Memory B cell (primary cell): ENCODE data around the gene KLB.

Source experiments
- ATAC-seq: fragments of 150-1000 bp; cut with Tn5 transposase; 2 replicates; pipeline ENCODE4 v1.10.0; 2021; ENCODE audit warnings: low read depth, mild to moderate bottlenecking, moderate library complexity
- DNase-seq, 2 donors: peaks; one replicate each; pipeline ENCODE4 v3.0.0; 2022; ENCODE audit warnings: low spot score in 2 of 2
- H3K27ac Mint-ChIP-seq: one replicate; pipeline ENCODE4 v1.8.0; 2022; ENCODE audit warnings: mild to moderate bottlenecking, moderate library complexity, mixed read lengths
- H3K27me3 Mint-ChIP-seq: one replicate; pipeline ENCODE4 v1.8.0; 2022; ENCODE audit warnings: mixed read lengths
- H3K36me3 Mint-ChIP-seq: one replicate; pipeline ENCODE4 v1.8.0; 2022; ENCODE audit warnings: mild to moderate bottlenecking, mixed read lengths
- H3K4me1 Mint-ChIP-seq: one replicate; pipeline ENCODE4 v1.8.0; 2022; ENCODE audit warnings: mixed read lengths
- H3K4me3 Mint-ChIP-seq: one replicate; pipeline ENCODE4 v1.8.0; 2022; ENCODE audit warnings: mild to moderate bottlenecking, moderate library complexity, mixed read lengths
- H3K9me3 Mint-ChIP-seq: one replicate; pipeline ENCODE4 v1.8.0; 2022; ENCODE audit warnings: mixed read lengths

Gene KLB

DNA sequence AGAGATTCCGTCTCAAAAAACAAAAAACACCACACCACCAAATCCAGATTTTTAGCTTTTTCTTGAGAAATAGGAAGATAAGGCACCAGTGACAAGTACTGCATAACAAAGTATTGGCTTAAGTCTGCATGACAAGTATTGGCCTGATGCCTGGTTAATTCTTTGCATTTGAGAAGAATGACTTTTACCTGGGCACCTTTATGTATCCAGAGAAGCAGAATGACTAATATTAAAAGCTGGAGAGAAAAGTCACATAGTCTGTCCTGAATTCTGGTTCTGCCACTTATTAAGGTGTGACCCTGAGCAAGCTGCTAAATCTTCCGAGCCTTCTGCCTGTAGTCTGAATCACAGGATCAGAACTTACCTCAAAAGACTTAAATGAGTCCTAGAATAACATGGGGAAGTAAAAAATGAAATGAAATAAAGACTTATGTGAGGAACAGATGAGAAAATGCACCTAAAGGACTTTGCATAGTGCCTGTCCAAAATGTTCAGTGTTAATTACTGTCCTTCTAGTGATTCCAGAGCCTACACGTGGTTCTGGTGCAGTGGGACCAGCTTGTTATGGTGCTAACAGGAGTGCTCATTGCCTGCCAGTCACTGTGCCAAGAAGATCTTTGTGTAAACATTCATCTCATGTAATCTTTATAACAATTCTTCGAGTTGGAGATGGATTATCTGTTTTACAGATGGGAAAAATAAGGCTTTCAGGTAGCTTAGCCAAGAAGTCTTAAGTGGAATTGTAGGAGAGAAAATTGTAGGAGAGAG, 88.9 kb downstream of the KLB start:
- Mint-ChIP-seq H3K9me3 (no peaks in the 10 kb centered on the region), H3K4me1 (no peaks in the 10 kb centered on the region), H3K4me3 (no peak overlapping the region), H3K27me3 (no peaks in the 10 kb centered on the region), H3K27ac (no peak overlapping the region), H3K36me3 (peaks cover 6% of the 10 kb centered on the region)
- DNase-seq: no peak
- ATAC-seq: no peak

DNA sequence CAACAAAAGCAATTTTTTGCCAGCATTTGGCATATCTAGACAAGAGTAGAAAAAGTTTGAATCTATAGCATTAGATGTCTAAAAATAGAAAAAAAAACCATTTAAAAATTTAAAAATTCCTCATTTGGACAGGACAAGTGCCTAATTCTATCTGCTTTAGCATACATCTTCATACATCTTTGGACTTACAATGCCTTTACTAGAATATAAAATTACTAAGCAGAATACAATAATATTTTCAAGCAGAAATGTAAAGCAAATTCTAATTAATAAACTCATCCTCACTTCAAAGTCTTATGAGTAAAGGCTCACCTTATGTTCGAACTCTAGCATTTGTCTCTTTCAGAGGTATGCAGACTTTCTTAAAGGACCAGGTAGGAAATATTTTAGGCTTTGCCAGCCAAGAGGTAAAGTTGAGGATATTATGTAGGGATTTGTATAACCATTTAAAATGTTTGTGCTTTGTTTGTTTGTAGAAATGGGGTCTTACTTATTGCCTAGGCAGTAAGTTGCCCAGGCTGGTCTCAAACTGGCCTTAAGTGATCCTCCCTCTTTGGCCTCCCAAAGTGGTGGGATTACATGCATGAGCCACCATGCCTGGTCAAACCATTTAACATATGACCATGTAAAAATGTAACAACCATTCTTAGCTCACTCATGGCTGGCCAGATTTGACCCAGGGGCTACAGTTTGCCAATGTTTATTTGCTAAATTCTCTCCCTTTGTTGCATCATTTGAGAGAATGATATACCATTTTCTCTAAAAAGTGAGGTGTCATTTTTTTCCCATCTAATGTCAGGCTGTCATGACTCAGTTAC, 91.4 kb downstream of the KLB start:
- H3K4me3 Mint-ChIP-seq: no peak overlapping the region
- H3K9me3 Mint-ChIP-seq: no peaks in the 10 kb centered on the region
- no peak for ATAC-seq
- peaks cover 9% of the 10 kb centered on the region for H3K36me3 Mint-ChIP-seq
- no peak overlapping the region for H3K27ac Mint-ChIP-seq
- H3K4me1 Mint-ChIP-seq: no peaks in the 10 kb centered on the region
- no peak for DNase-seq
- H3K27me3 Mint-ChIP-seq: no peaks in the 10 kb centered on the region

- ATAC-seq (no peak), DNase-seq (no peak)
- Mint-ChIP-seq H3K27ac (no peak overlapping the region), H3K4me3 (no peak overlapping the region), H3K27me3 (no peaks in the 10 kb centered on the region), H3K36me3 (peaks cover 14% of the 10 kb centered on the region), H3K9me3 (no peaks in the 10 kb centered on the region), H3K4me1 (no peaks in the 10 kb centered on the region)
These were observed 91.9 kb downstream of the KLB start for GRCh38 chr4:39498727-39499020.
